B cell (primary cell): ENCODE measurements around the gene SLC7A7. TPM values are rescaled to one million over a fixed set of nuclear protein-coding genes. Genes with fewer than 3 reads are reported as not detected.

Experiments used
- ATAC-seq: fragments of 200-7000 bp; cut with Tn5 transposase; one replicate; pipeline ENCODE4 v1.10.0; 2021; ENCODE audit warnings: low read depth, mild to moderate bottlenecking, moderate number of reproducible peaks, moderate library complexity
- CTCF ChIA-PET: fragments of 350-600 bp; sonication (Branson Sonifier 250); formaldehyde crosslinking; loops from one replicate; lab custom pipeline; 2021; ENCODE audit warnings: antibody characterized with exemption, inconsistent platforms; lab: Charles Lee
- POLR2A ChIA-PET: fragments of 350-600 bp; sonication (Branson Sonifier 250); formaldehyde crosslinking; loops from one replicate; lab custom pipeline; 2021; ENCODE audit warnings: antibody characterized with exemption; lab: Charles Lee
- DNase-seq: peaks from one replicate; pipeline ENCODE4 v3.0.0; 2013
- H2AFZ ChIP-seq: 2 replicates; pipeline ENCODE4 v1.6.1; 2012; ENCODE audit warnings: mild to moderate bottlenecking, low read depth, low read length; ENCODE audit not compliant: insufficient read depth, poor library complexity, severe bottlenecking
- H3K27ac ChIP-seq, 2 donors: 1 replicate in 1 of 2; 2 replicates in 1 of 2; pipeline ENCODE4 v1.5.1; 2012 to 2013; ENCODE audit warnings: low read length in 2 of 2, mild to moderate bottlenecking in 2 of 2, moderate library complexity in 1 of 2
- H3K27me3 ChIP-seq, 4 experiments: fragments of 200-600 bp in 1 of 4; sonication (generic) in 1 of 4; replicated peaks in 1 of 4; 1 replicate in 2 of 4; 2 replicates in 2 of 4; pipeline versions ENCODE4 v1.6.1 to v1.7.0; 2013 to 2016; ENCODE audit warnings: low read length in 3 of 4, mild to moderate bottlenecking in 2 of 4, mixed read lengths in 1 of 4, moderate library complexity in 1 of 4; ENCODE audit not compliant: insufficient read depth in 4 of 4, control insufficient read depth in 3 of 4; ENCODE audit errors: control extremely low read depth in 1 of 4
- H3K36me3 ChIP-seq, 2 experiments: replicated peaks in 1 of 2; 1 replicate in 1 of 2; 2 replicates in 1 of 2; pipeline versions ENCODE4 v1.6.1 to v1.7.1; 2013; ENCODE audit warnings: low read length in 1 of 2; ENCODE audit not compliant: insufficient read depth in 2 of 2, control insufficient read depth in 1 of 2; ENCODE audit errors: control extremely low read depth in 1 of 2, extremely low read depth in 1 of 2
- H3K4me1 ChIP-seq, 2 donors: fragments of 200-600 bp in 1 of 2; sonication (generic) in 1 of 2; 1 replicate in 1 of 2; 2 replicates in 1 of 2; pipeline versions ENCODE4 v1.5.1 to v1.6.1; 2013 to 2017; ENCODE audit warnings: low read length in 2 of 2; ENCODE audit not compliant: control insufficient read depth in 2 of 2, insufficient read depth in 2 of 2
- H3K4me2 ChIP-seq: replicated peaks from 2 replicates; pipeline ENCODE3; 2012; ENCODE audit warnings: mild to moderate bottlenecking, low read depth, low read length; ENCODE audit not compliant: poor library complexity, severe bottlenecking
- H3K4me3 ChIP-seq, 5 experiments: fragments of 200-600 bp in 1 of 5; sonication (generic) in 1 of 5; 1 replicate in 3 of 5; 2 replicates in 2 of 5; pipeline versions ENCODE4 v1.5.1 to v1.7.0; 2011 to 2016; ENCODE audit warnings: low read length in 4 of 5, mild to moderate bottlenecking in 4 of 5, low read depth in 2 of 5, control low read depth in 1 of 5, moderate library complexity in 1 of 5; ENCODE audit not compliant: insufficient read depth in 1 of 5; ENCODE audit errors: control extremely low read depth in 1 of 5, extremely low read depth in 1 of 5
- H3K79me2 ChIP-seq: fragments of 200-600 bp; sonication (generic); one replicate; pipeline ENCODE4 v1.6.0; 2016; ENCODE audit warnings: low read length; ENCODE audit not compliant: control insufficient read depth, insufficient read depth
- H3K9ac ChIP-seq: fragments of 200-600 bp; sonication (generic); 2 replicates; pipeline ENCODE4 v1.6.1; 2017; ENCODE audit warnings: mild to moderate bottlenecking, low read length, moderate library complexity
- H3K9me3 ChIP-seq, 3 donors: one replicate each; pipeline versions ENCODE4 v1.6.1 to v1.7.1; 2013; ENCODE audit warnings: low read length in 2 of 3; ENCODE audit not compliant: control insufficient read depth in 2 of 3, insufficient read depth in 1 of 3; ENCODE audit errors: control extremely low read depth in 1 of 3
- H4K20me1 ChIP-seq: 2 replicates; pipeline ENCODE4 v1.6.0; 2012; ENCODE audit warnings: mild to moderate bottlenecking, low read length; ENCODE audit not compliant: insufficient read depth, control insufficient read depth, poor library complexity, severe bottlenecking
- H3K27ac Mint-ChIP-seq: one replicate; pipeline ENCODE4 v1.8.0; 2021; ENCODE audit warnings: mixed read lengths
- H3K27me3 Mint-ChIP-seq: one replicate; pipeline ENCODE4 v1.8.0; 2021; ENCODE audit warnings: mixed read lengths
- H3K4me1 Mint-ChIP-seq: one replicate; pipeline ENCODE4 v1.8.0; 2021; ENCODE audit warnings: mixed read lengths
- H3K4me3 Mint-ChIP-seq: one replicate; pipeline ENCODE4 v1.8.0; 2021; ENCODE audit warnings: mixed read lengths
- H3K9me3 Mint-ChIP-seq: one replicate; pipeline ENCODE4 v1.8.0; 2022; ENCODE audit warnings: mixed read lengths; ENCODE audit not compliant: insufficient read depth
- CTCF ChIP-seq: fragments of 200-600 bp; IDR thresholded peaks from one replicate; pipeline ENCODE4 v1.8.0; 2022; ENCODE audit warnings: antibody characterized with exemption, mild to moderate bottlenecking
- EZH2 ChIP-seq: IDR thresholded peaks from 2 replicates; pipeline ENCODE4 v1.6.1; 2012; ENCODE audit warnings: borderline replicate concordance, low read depth, mild to moderate bottlenecking, moderate library complexity, low read length; ENCODE audit not compliant: insufficient read depth, poor library complexity, severe bottlenecking
- WGBS: methylation state at CpG from one replicate; pipeline ENCODE4 v1.1.5; 2013; ENCODE audit warnings: missing lambda C conversion rate; ENCODE audit not compliant: insufficient coverage; 5-methylcytosine and 5-hydroxymethylcytosine counted together
- intact Hi-C: fragments of 100-400 bp; cut with micrococcal nuclease; formaldehyde crosslinking; loops from one replicate; pipeline ENCODE4 v1.10.0; 2022
- polyA minus RNA-seq: library from RNA; depleted of rRNA, polyadenylated mRNA; stranded (reverse); fragments of >200 nt; gene quantifications from 2 replicates; pipeline ENCODE4 v1.2.3, GENCODE V29; 2012
- polyA plus RNA-seq: library from polyadenylated mRNA; depleted of rRNA; stranded (reverse); fragments of >200 nt; gene quantifications from 2 replicates; pipeline ENCODE4 v1.2.3, GENCODE V29; 2012
- total RNA-seq, 2 donors: library from RNA; stranded (reverse); fragments of 120-200 nt in 1 of 2; gene quantifications; 1 replicate in 1 of 2; 2 replicates in 1 of 2; pipeline versions ENCODE4 v1.2.3 to v1.2.4, GENCODE V29; 2013 to 2022

SLC7A7 gene
- total RNA-seq (50.0 and 59.5 TPM in 2 replicates), polyA plus RNA-seq (18.7 and 33.4 TPM in 2 replicates), polyA minus RNA-seq (11.7 and 18.8 TPM in 2 replicates)
- 36.4 TPM for total RNA-seq (2013)

DNA sequence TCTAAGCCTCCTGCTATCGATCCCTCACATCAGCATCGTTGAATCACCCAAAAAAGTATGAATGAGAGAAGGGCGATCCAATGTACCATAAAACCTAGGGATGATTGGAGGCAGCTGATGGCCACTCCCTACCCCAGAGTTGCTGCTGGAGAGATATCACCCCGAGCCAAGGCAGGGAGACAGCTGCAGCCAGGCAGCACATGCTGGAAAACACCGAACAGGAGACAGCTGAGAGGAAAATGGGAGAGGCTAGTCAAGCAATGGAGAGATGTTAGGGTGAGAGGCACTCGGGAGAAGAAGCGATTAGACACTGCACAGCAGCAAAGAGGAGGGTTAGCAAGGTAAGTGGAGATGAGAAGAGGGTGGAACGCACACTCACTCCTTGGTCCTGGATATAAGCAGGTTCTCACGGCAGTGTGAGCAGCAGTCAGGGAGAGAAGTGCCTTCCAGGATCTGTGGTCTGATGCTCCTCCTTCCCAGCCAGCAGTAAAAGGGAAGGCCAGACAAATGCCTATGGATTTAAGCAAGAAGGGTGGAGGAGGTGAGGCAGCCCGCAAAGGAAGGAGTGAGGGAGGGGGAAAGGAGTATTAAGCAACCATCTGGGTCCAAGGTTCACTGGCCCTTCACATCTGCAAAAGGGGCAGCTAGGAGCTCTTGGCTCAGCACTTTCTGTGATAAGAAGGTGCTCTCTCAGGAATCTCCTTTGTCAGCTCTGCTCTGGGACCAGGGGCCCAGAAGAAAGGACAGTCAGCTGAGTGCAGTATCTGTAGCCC, at the start of gene SLC7A7:
TSS of gene SLC7A7 (minus strand) at position 495 of the 773 bp plus-strand sequence. CDS start 2,037 bp downstream, outside the sequence.
- Histone ChIP-seq H3K27ac (peak within 1 kb of the TSS; percentile 63 to 71), H3K9ac (peak within 1 kb of the TSS; percentile 35), H3K4me2 (peak within 1 kb of the TSS; percentile 64), H3K79me2 (no peaks in the 10 kb centered on the region), H3K27me3 (no peaks in the 10 kb centered on the region), H4K20me1 (no peaks in the 10 kb centered on the region), H3K9me3 (peaks cover 0 to 6% (median 0%) of the 10 kb centered on the region in 3 donors), H3K4me1 (peaks cover 54 to 64% of the 10 kb centered on the region in 2 donors), H2AFZ (peak within 1 kb of the TSS; percentile 87), H3K4me3 (peak within 1 kb of the TSS in 4 of 5 experiments; percentile 3 to 39 (median 13)), H3K36me3 (no peaks in the 10 kb centered on the region)
- TF ChIP-seq EZH2 (no peak), CTCF (no peak)
- ATAC-seq (no peak), DNase-seq (no peak)
- POLR2A ChIA-PET = interaction anchor here (0.6 to 1.5 kb wide), 3 partner anchors 9 to 12 kb away, joined by 3 to 5 read pairs (median 4); no protein-coding TSS in a partner anchor
- CTCF ChIA-PET = interaction anchor here (0.7 to 14.9 kb wide), 6 partner anchors 7 to 66 kb away, joined by 3 to 129 read pairs (median 4); no protein-coding TSS in a partner anchor
- peak within 1 kb of the TSS; percentile 66 for H3K4me3 Mint-ChIP-seq
- H3K27me3 Mint-ChIP-seq = no peaks in the 10 kb centered on the region
- H3K9me3 Mint-ChIP-seq = no peaks in the 10 kb centered on the region
- peaks cover 73% of the 10 kb centered on the region for H3K4me1 Mint-ChIP-seq
- peak within 1 kb of the TSS; percentile 92 for H3K27ac Mint-ChIP-seq
- intact Hi-C loops = no loop called here
- WGBS = 97% methylated on average over 5 of the region's 10 CpGs

- Histone ChIP-seq H3K9me3 (no peaks in the 10 kb centered on the region), H3K27ac (no peak overlapping the region), H2AFZ (no peak overlapping the region), H4K20me1 (no peaks in the 10 kb centered on the region), H3K27me3 (peaks cover 0 to 3% (median 0%) of the 10 kb centered on the region in 4 experiments), H3K4me3 (no peak overlapping the region), H3K9ac (no peak overlapping the region), H3K79me2 (peaks cover 7% of the 10 kb centered on the region), H3K4me1 (peaks cover 0 to 5% of the 10 kb centered on the region in 2 donors), H3K4me2 (no peak overlapping the region), H3K36me3 (no peaks in the 10 kb centered on the region)
- no peak overlapping the region for H3K4me3 Mint-ChIP-seq
- no peaks in the 10 kb centered on the region for H3K27me3 Mint-ChIP-seq
- H3K27ac Mint-ChIP-seq = no peak overlapping the region
- no peak for DNase-seq
- H3K4me1 Mint-ChIP-seq = no peaks in the 10 kb centered on the region
- POLR2A ChIA-PET = no interaction called here
- no peak for ATAC-seq
- H3K9me3 Mint-ChIP-seq = no peaks in the 10 kb centered on the region
- no CpG with 5 or more reads among the region's 4 CpGs for WGBS
- intact Hi-C loops = no loop called here
- CTCF ChIA-PET = interaction anchor here (0.6 to 2.0 kb wide), 4 partner anchors 10 to 295 kb away, joined by 3 to 7 read pairs (median 4); no protein-coding TSS in a partner anchor
- TF ChIP-seq CTCF (no peak), EZH2 (no peak)
Observed at GRCh38 chr14:22864979-22865378, 49.7 kb upstream of the SLC7A7 start.
